ENCODE measurements around the gene LRRC4C. TPM values are rescaled to one million over a fixed set of nuclear protein-coding genes. Genes with fewer than 3 reads are reported as not detected.

LRRC4C gene
- total RNA-seq, 1 donor from 2014 or later: 5.5 TPM

- DNase-seq (ENCODE audit: low read depth, low spot score): no peak
- no peak overlapping the region for H3K27ac Mint-ChIP-seq (ENCODE audit: unreplicated experiment)
- H3K4me1 Mint-ChIP-seq: peaks cover 4% of the 10 kb centered on the region
- no peak overlapping the region for H3K4me3 Mint-ChIP-seq
- TF ChIP-seq, protein P1, sequence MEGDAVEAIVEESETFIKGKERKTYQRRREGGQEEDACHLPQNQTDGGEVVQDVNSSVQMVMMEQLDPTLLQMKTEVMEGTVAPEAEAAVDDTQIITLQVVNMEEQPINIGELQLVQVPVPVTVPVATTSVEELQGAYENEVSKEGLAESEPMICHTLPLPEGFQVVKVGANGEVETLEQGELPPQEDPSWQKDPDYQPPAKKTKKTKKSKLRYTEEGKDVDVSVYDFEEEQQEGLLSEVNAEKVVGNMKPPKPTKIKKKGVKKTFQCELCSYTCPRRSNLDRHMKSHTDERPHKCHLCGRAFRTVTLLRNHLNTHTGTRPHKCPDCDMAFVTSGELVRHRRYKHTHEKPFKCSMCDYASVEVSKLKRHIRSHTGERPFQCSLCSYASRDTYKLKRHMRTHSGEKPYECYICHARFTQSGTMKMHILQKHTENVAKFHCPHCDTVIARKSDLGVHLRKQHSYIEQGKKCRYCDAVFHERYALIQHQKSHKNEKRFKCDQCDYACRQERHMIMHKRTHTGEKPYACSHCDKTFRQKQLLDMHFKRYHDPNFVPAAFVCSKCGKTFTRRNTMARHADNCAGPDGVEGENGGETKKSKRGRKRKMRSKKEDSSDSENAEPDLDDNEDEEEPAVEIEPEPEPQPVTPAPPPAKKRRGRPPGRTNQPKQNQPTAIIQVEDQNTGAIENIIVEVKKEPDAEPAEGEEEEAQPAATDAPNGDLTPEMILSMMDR (conservative IDR thresholded peaks at IDR 0.05): no peak
- no peaks in the 10 kb centered on the region for H3K27me3 Mint-ChIP-seq (ENCODE audit: low read depth)
- H3K9me3 Mint-ChIP-seq: peaks cover 2% of the 10 kb centered on the region
- H3K36me3 Mint-ChIP-seq (ENCODE audit: low read depth): no peaks in the 10 kb centered on the region
Observed at GRCh38 chr11:41206388-41206787, 253.1 kb downstream of the LRRC4C start.

DNA sequence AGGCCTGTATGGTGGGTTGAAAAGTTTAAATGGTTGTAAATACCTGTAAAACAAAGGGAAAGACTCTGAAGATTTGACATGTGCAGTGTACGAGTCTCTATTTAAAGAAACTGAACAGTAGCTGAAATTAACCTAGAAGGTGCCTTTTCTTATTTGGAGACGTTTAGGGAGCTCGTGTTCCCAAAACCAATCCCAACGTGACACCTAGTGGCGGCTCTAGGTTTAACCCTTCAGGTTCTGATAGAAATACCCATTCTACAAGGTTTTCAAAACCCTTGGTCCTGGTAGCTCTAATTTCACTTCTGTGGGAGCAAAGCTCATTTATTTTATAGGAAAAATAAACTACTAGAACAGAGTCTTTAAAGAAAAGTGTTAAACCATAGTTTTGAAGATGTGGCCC is 258.3 kb downstream of the LRRC4C start:
- H3K27ac Mint-ChIP-seq (ENCODE audit: unreplicated experiment): no peak overlapping the region
- H3K4me1 Mint-ChIP-seq: peaks cover 8% of the 10 kb centered on the region
- H3K4me3 Mint-ChIP-seq: no peak overlapping the region
- TF ChIP-seq, protein P1 (conservative IDR thresholded peaks at IDR 0.05): peak; percentile 80
- no peaks in the 10 kb centered on the region for H3K9me3 Mint-ChIP-seq
- H3K27me3 Mint-ChIP-seq (ENCODE audit: low read depth): no peaks in the 10 kb centered on the region
- H3K36me3 Mint-ChIP-seq (ENCODE audit: low read depth): peaks cover 2% of the 10 kb centered on the region
- peak; percentile 65 for DNase-seq (ENCODE audit: low read depth, low spot score)

- no peak overlapping the region for H3K4me3 Mint-ChIP-seq
Observed at GRCh38 chr11:41190437-41191082, 268.9 kb downstream of the LRRC4C start.

DNA sequence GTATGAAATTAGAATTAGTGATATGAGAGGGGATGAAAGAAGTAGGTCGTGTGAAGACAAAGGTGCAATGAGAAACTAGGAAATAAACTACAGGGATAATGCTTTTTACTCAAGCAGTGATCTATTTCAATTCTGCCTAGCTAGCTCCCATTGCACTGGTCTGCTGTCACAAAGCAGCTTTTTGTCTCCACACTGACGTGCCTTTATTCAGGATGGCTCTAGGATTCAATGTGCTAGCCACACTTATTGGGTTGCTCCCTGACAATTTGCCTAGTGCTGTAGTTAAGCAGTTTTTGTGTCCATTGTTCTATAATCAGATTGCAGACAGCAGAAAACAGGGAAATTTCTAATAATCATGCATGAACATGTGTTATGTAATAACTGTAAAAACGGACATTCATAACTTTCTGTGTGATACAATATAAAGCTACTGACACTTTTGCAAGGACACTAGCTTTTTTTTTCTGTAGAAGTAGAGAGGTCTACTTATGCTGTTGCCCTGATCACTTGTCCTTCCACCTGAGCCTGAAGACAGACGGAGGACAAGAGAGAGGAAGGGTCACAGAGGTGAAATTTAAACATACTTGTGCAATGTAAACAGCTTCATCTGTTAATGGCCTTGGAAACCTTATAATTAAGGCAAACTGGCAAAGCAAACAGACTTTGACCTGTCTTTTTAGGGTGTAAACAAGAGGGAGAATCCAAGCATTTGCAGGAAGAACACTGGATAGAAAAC is 269.6 kb downstream of the LRRC4C start:
- TF ChIP-seq, protein P1 (conservative IDR thresholded peaks at IDR 0.05): no peak
- Mint-ChIP-seq H3K9me3 (peaks cover 10% of the 10 kb centered on the region), H3K36me3 (ENCODE audit: low read depth) (peaks cover 6% of the 10 kb centered on the region), H3K27me3 (ENCODE audit: low read depth) (no peaks in the 10 kb centered on the region), H3K27ac (ENCODE audit: unreplicated experiment) (no peak overlapping the region), H3K4me1 (peaks cover 17% of the 10 kb centered on the region), H3K4me3 (no peak overlapping the region)
- no peak for DNase-seq (ENCODE audit: low read depth, low spot score)

More at GRCh38 chr11:41190437-41191082, 268.9 kb downstream of the LRRC4C start:
- Mint-ChIP-seq H3K27me3 (ENCODE audit: low read depth) (no peaks in the 10 kb centered on the region), H3K27ac (ENCODE audit: unreplicated experiment) (no peak overlapping the region), H3K9me3 (peaks cover 10% of the 10 kb centered on the region), H3K4me1 (peaks cover 17% of the 10 kb centered on the region), H3K36me3 (ENCODE audit: low read depth) (peaks cover 6% of the 10 kb centered on the region)
- DNase-seq (ENCODE audit: low read depth, low spot score): no peak
- TF ChIP-seq, protein P1 (conservative IDR thresholded peaks at IDR 0.05): no peak

DNA sequence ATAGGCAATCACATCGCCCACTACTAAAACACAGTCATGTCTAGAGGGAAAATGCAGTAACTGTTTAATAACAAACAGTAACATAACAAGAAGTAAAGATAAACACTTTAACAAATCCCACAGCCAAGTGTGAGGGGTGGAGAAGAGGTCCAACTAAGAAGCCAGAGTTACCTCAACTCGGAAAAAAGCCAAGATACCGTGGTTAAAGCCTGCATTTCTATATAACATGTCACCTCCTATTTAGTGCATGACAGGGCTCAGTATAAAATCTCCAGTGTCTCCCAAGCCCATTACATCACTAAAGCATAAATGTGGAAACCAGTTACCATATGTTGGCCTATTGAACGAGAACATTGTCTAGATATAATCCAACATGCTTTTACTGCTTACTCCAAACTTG is 281.7 kb downstream of the LRRC4C start:
- DNase-seq (ENCODE audit: low read depth, low spot score): no peak
- H3K27ac Mint-ChIP-seq (ENCODE audit: unreplicated experiment): no peak overlapping the region
- H3K4me3 Mint-ChIP-seq: no peak overlapping the region
- no peaks in the 10 kb centered on the region for H3K4me1 Mint-ChIP-seq
- no peaks in the 10 kb centered on the region for H3K27me3 Mint-ChIP-seq (ENCODE audit: low read depth)
- H3K36me3 Mint-ChIP-seq (ENCODE audit: low read depth): peaks cover 2% of the 10 kb centered on the region
- peaks cover 2% of the 10 kb centered on the region for H3K9me3 Mint-ChIP-seq
- TF ChIP-seq, protein P1 (conservative IDR thresholded peaks at IDR 0.05): no peak

Data from neural crest cell (in vitro differentiated cells).